H54 (cell line): ENCODE data around the gene BFSP2.

Experiments
- DNase-seq: peaks from one replicate; pipeline ENCODE4 v3.0.0; 2011; ENCODE audit warnings: low spot score, mixed read lengths; ENCODE audit not compliant: insufficient read length
- FAIRE-seq: peaks from 3 replicates; lab custom pipeline; 2011; peaks lifted over from hg19 to GRCh38; lab: Jason Lieb, UNC
- POLR2A ChIP-seq: IDR thresholded peaks from 2 replicates; pipeline ENCODE4 v1.6.1; 2011; ENCODE audit warnings: low read depth, mild to moderate bottlenecking, low read length

The BFSP2 gene

DNA sequence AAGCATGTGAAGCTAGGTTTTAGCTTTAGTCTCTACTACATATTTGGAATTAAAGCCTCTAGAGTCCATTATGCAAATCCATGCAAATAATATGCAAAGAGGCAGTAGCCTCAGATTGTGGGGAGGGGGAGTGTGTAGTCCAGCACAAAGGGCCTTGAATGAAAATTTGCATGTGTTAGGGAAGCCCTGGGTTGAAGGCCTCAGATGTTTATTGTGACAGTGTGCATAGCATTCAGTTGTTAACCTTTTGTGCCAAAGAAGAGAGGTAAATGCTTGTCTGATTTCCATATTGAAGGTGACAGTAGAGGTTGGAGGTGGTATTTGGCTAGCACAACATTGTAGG is 24.5 kb upstream of the BFSP2 start:
- DNase-seq (no peak), FAIRE-seq (no peak)
- TF ChIP-seq POLR2A, result no peak

GRCh38 chr3:133376810-133377209 is 23.0 kb upstream of the BFSP2 start:
- no peak for FAIRE-seq
- no peak for DNase-seq
- TF ChIP-seq POLR2A, result no peak

DNA sequence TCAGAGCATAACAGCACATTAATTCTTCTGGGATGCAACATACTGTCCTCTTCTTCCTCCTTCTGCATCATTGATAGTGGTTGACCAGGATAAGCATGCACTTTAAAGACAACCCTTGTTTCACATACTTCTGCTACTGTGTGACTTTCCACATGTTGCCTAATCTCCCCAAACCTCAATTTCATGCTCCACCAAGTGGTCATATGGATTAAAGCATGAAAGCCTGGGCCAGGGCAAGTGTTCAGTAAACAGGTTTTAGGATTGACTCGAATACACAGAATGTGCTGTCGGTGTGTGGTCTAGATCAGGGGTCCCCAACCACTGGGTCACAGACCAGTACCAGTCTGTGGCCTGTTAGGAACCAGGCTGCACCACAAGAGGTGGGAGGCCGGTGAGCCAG is 22.5 kb upstream of the BFSP2 start:
- no peak for DNase-seq
- FAIRE-seq, result no peak
- TF ChIP-seq POLR2A, result no peak

DNA sequence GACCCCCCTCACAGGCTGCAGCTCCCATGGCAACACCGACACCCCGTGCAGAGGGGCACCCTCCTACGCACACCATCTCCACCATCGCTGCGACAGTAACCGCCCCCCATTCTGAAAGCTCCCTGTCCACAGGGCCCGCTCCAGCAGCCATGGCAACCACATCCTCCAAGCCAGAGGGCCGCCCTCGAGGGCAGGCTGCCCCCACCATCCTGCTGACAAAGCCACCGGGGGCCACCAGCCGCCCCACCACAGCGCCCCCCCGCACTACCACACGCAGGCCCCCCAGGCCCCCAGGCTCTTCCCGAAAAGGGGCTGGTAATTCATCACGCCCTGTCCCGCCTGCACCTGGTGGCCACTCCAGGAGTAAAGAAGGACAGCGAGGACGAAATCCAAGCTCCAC is 19.9 kb upstream of the BFSP2 start:
- no peak for DNase-seq
- no peak for TF ChIP-seq POLR2A
- FAIRE-seq, result no peak

- TF ChIP-seq POLR2A, result no peak
- no peak for DNase-seq
- FAIRE-seq, result no peak
Observed at GRCh38 chr3:133380481-133381225, 19.2 kb upstream of the BFSP2 start.

- no peak for FAIRE-seq
Observed at GRCh38 chr3:133381346-133382109, 18.3 kb upstream of the BFSP2 start.

GRCh38 chr3:133383175-133383574 is 16.7 kb upstream of the BFSP2 start:
- FAIRE-seq, result no peak
- no peak for DNase-seq

More at GRCh38 chr3:133381346-133382109, 18.3 kb upstream of the BFSP2 start:
- TF ChIP-seq POLR2A, result no peak
- DNase-seq, result no peak

DNA sequence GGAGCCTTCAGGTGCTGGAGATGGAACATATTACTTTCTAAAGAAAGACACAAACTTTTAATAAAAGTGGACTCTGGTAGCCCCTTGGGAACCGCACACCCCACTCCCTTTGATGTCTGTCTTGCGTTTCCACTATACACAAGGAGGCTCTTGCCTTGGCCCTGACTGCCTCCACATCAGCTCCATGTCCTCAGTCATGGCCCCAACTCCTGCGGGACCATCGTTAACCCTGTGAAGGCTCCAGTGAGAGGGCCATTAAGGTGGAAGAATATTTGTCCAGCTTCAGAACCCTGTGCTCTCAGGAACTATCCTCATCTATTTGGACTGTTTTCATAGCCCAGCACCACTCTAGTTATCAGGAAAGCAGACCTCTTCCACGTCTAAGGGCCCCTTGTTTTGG is 16.1 kb upstream of the BFSP2 start:
- DNase-seq, result no peak
- FAIRE-seq, result no peak

More at GRCh38 chr3:133383175-133383574, 16.7 kb upstream of the BFSP2 start:
- TF ChIP-seq POLR2A, result no peak

GRCh38 chr3:133384331-133385027 is 15.4 kb upstream of the BFSP2 start:
- FAIRE-seq, result no peak
- DNase-seq, result no peak
- no peak for TF ChIP-seq POLR2A

More for the DNA sequence above, 16.1 kb upstream of the BFSP2 start:
- no peak for TF ChIP-seq POLR2A

- no peak for TF ChIP-seq POLR2A
- DNase-seq, result no peak
- FAIRE-seq, result no peak
Observed at GRCh38 chr3:133386876-133387275, 13.0 kb upstream of the BFSP2 start.

GRCh38 chr3:133387341-133387740 is 12.5 kb upstream of the BFSP2 start:
- FAIRE-seq (no peak), DNase-seq (no peak)
- no peak for TF ChIP-seq POLR2A

- no peak for TF ChIP-seq POLR2A
- DNase-seq, result no peak
- FAIRE-seq, result no peak
Observed at GRCh38 chr3:133388696-133389395, 11.0 kb upstream of the BFSP2 start.

GRCh38 chr3:133390715-133391114 is 9.1 kb upstream of the BFSP2 start:
- FAIRE-seq, result no peak
- DNase-seq, result no peak

More at GRCh38 chr3:133390715-133391114, 9.1 kb upstream of the BFSP2 start:
- TF ChIP-seq POLR2A, result no peak
